Kidney epithelial cell (primary cell): ENCODE results near the gene RPSA. TPM values are rescaled to one million over a fixed set of nuclear protein-coding genes. Genes with fewer than 3 reads are reported as not detected.
"Not testable (repeated sequence)": the region's sequence is repeated elsewhere in the genome, so short reads cannot be mapped to it uniquely, and the experiment has no call there.

ENCODE experiments used
- DNase-seq: peaks from one replicate; pipeline ENCODE4 v3.0.0-alpha.2; 2010; ENCODE audit warnings: low read depth
- H3K27me3 ChIP-seq: 2 replicates; pipeline ENCODE4 v1.6.0; 2011; ENCODE audit warnings: low read length; ENCODE audit not compliant: control insufficient read depth, insufficient read depth
- H3K36me3 ChIP-seq: 2 replicates; pipeline ENCODE4 v1.5.1; 2011; ENCODE audit warnings: low read length; ENCODE audit not compliant: control insufficient read depth, insufficient read depth
- H3K4me3 ChIP-seq: 2 replicates; pipeline ENCODE4 v1.5.1; 2011; ENCODE audit warnings: low read depth, mild to moderate bottlenecking, control low read depth, low read length
- total RNA-seq: library from RNA; depleted of rRNA; stranded (reverse); fragments of >200 nt; gene quantifications from 2 replicates; pipeline ENCODE4 v1.2.3, GENCODE V29; 2015
- TF ChIP-seq, protein P1 (sequence below): IDR thresholded peaks from 2 replicates; pipeline ENCODE4 v1.5.1; 2011; ENCODE audit warnings: mild to moderate bottlenecking, moderate library complexity, low read length, control low read depth, inconsistent platforms; ENCODE audit not compliant: insufficient read depth, poor library complexity, severe bottlenecking

RPSA gene
- 2,479 and 2,486 TPM in 2 replicates for total RNA-seq

DNA sequence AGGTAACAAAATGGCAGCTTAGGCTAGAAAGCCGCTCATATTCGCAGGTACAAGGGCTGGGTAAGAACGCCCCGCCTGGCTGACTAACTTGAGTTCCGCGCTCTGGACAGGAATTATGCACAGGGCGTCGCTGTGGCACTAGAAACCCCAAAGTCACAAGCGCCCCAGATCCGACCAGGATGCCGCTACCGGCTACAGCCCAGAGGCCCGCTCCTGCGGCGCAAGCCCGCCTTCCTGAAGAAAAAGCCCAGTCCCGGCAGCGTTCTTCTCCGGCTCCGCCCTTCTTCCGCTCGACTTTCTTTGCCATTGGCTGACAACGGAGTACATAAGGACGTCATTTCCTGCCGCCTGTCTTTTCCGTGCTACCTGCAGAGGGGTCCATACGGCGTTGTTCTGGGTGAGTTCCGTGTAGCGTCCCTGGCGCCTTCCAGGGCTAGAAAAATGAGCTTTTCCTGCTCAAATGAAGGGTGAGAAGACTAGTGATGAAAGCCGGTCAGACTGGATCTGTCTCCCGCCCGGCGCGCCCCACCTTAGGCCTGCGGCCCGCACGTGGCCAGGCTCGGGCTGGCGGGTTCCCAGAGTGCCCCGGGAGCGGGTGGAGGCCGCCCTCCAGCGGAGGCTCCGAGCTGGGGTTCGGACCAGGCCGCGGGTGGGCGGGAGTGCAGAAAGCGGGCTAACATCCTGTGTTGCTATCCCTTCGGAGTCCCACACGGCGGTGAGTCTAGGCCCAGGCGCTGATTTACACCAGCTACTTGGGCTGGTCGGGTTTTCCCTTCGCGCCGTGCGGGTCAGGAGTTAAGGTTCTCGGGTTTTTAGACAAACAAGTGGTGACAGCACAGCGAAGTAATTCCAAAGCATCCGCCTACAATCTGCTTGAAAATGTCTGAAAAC, at the start of gene RPSA:
Gene RPSA (plus strand): TSS at position 353 of the 891 bp plus-strand sequence. CDS start 934 bp downstream, outside the sequence.
- TF ChIP-seq, protein P1, sequence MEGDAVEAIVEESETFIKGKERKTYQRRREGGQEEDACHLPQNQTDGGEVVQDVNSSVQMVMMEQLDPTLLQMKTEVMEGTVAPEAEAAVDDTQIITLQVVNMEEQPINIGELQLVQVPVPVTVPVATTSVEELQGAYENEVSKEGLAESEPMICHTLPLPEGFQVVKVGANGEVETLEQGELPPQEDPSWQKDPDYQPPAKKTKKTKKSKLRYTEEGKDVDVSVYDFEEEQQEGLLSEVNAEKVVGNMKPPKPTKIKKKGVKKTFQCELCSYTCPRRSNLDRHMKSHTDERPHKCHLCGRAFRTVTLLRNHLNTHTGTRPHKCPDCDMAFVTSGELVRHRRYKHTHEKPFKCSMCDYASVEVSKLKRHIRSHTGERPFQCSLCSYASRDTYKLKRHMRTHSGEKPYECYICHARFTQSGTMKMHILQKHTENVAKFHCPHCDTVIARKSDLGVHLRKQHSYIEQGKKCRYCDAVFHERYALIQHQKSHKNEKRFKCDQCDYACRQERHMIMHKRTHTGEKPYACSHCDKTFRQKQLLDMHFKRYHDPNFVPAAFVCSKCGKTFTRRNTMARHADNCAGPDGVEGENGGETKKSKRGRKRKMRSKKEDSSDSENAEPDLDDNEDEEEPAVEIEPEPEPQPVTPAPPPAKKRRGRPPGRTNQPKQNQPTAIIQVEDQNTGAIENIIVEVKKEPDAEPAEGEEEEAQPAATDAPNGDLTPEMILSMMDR: peak; percentile 36
- Histone ChIP-seq H3K36me3 (peaks cover 2% of the 10 kb centered on the region), H3K27me3 (no peaks in the 10 kb centered on the region), H3K4me3 (peak within 1 kb of the TSS; percentile 69)
- DNase-seq: peak; percentile 85

DNA sequence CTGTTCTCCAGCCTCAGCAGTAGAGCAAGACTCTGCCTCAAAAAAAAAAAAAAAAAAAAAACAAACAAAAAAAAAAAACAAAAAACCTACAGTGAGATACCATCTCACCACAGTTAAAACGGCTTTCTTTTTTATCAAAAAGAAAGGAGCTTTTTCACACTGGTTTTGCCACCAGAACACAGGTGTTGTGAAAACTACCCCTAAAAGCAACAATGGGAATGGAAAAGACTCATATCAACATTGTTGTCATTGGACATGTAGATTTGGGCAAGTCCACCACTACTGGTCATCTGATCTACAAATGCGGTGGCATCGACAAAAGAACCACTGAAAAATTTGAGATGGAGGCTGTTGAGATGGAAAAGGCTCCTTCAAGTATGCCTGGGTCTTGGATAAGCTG, 48.2 kb upstream of the RPSA start:
- no peak for DNase-seq
- TF ChIP-seq, protein P1: no peak
- no peaks in the 10 kb centered on the region for H3K27me3 ChIP-seq
- H3K36me3 ChIP-seq: no peaks in the 10 kb centered on the region
- H3K4me3 ChIP-seq: no peak overlapping the region

DNA sequence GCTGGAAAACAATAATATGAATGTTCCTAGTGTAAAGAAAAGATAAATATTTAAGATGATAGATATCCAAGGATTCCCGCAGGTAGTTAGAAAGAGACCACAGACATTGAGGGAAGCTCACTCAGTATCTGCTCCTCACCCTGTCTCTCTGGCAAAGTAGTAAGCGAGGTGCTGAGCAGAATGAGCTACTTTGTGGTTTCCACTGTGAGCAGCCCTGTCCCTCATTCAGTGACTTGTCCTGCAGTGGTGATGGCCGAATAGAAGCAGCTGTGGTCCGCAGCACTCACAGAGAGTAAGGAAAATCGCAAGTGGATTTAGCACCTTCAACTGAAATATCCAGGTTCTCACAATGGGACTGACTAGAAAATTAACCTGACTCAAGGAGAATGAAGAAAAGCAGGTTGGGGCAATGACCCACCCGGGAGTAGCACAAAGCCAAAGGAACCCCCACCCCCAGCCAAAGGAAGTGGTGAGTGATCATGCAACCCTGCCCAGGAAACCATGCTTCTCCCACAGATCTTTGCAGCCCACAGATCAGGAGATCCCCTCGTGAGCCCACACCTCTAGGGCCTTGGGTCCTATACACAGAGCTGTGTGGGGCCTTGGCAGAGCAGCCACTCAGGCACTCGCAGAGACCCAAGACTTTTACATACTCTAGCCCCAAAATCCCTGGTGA, 45.1 kb upstream of the RPSA start:
- H3K4me3 ChIP-seq: no peak overlapping the region
- TF ChIP-seq, protein P1: no peak
- no peak for DNase-seq
- no peaks in the 10 kb centered on the region for H3K27me3 ChIP-seq
- H3K36me3 ChIP-seq: no peaks in the 10 kb centered on the region

DNA sequence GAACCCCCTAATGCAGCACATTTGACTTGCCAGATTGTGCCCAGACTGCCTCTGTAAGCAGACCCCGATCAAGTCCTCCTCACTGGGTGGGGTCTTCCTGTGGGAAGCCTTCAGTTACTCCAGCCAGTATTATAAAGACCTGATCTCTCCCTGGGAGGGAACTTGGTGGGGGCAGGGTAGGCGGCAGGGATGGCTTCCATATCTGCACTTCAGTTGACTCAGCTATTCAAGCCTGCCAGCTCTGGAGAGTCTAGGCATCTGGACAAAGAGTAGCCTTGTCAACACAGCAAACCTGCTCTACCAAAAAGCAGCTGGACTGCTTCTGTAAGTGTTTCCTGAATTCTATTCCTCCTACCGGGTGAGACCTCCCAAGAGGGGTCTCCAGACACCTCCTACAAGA, 44.3 kb upstream of the RPSA start:
- TF ChIP-seq, protein P1: no peak
- DNase-seq: no peak
- Histone ChIP-seq H3K36me3 (no peaks in the 10 kb centered on the region), H3K27me3 (no peaks in the 10 kb centered on the region), H3K4me3 (no peak overlapping the region)

DNA sequence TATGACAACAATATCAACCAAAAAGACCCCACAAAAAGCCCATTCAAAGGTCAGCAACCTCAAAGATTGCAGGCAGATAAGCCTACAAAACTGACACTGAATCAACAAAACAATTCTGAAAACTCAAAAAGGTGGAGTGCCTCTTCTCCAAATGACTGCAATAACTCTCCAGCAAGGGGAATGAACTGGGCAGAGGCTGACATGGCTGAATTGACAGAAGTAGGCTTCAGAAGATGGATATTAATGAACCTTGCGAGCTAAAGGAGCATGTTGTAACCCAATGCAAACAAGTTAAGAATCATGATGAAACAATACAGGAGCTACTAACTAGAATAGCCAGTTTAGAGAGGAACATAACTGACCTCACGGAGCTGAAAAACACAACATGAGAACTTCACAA, 43.7 kb upstream of the RPSA start:
- no peak overlapping the region for H3K4me3 ChIP-seq
- TF ChIP-seq, protein P1: no peak
- H3K36me3 ChIP-seq: no peaks in the 10 kb centered on the region
- DNase-seq: no peak
- no peaks in the 10 kb centered on the region for H3K27me3 ChIP-seq

DNA sequence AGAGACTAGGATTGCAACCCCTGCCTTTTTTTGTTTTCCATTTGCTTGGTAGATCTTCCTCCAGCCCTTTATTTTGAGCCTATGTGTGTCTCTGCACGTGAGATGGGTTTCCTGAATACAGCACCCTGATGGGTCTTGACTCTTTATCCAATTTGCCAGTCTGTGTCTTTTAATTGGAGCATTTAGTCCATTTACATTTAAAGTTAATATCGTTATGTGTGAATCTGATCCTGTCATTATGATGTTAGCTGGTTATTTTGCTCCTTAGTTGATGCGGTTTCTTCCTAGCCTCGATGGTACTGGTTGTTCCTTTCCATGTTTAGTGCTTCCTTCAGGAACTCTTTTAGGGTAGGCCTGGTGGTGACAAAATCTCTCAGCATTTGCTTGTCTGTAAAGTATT, 36.1 kb upstream of the RPSA start:
- H3K36me3 ChIP-seq, DNase-seq, H3K4me3 ChIP-seq, H3K27me3 ChIP-seq: not testable (repeated sequence)
